ENCODE results near the gene TRPM3. TPM values are rescaled to one million over a fixed set of nuclear protein-coding genes. Genes with fewer than 3 reads are reported as not detected.

The TRPM3 gene
- total and polyA plus RNA-seq, 2 of the 13 experiments (the other 11 are each of a cell fraction or from before 2014, with no cell fraction given), result not detected

DNA sequence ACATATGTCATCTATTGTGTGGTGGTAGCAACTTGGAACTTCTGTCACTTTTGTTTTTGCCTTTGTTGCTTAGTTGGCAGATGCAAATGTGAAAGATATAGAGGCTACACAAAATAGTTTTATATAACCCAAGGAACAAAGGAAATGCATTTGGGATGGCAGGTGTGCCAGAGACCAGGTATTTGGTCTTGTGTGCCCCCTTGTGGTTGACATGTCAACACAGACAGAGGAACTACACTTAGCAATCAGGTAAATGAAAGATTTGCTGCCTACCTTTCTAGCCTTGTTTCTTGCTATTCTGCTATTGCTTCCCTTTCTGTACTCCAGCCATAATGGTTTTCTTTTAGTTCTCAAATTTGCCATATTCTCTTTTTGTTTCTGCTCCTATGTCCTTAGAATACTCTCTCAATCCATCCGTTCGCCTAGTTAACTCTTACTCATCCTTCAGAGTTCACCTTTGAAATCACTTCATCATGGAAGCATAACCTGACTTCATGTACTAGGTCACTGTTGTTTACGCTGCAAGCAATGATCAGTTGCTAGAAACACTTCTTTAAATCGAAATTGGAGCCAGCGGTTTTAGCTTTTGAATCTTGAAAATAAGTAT, 119.5 kb downstream of the TRPM3 start (continued):
- TF ChIP-seq STAG1 (CRISPR knock-in tag; IDR thresholded peaks at IDR 0.05) (peak; percentile 60), MXD4 (CRISPR knock-in tag; IDR thresholded peaks at IDR 0.05) (no peak), TEAD3 (CRISPR knock-in tag; optimal IDR thresholded peaks at IDR 0.05; ENCODE audit: borderline replicate concordance) (peak; percentile 71), ZNF792 (CRISPR knock-in tag; IDR thresholded peaks at IDR 0.05) (no peak), ZNF569 (CRISPR knock-in tag; IDR thresholded peaks at IDR 0.05; ENCODE audit: borderline replicate concordance) (no peak), ZNF530 (CRISPR knock-in tag; IDR thresholded peaks at IDR 0.05; ENCODE audit: low read depth) (no peak), KLF9 (CRISPR knock-in tag; IDR thresholded peaks at IDR 0.05; ENCODE audit: low read depth) (no peak), ZNF776 (CRISPR knock-in tag; IDR thresholded peaks at IDR 0.05) (no peak), ZNF3 (CRISPR knock-in tag; IDR thresholded peaks at IDR 0.05) (no peak)
- TF ChIP-seq, protein P1, sequence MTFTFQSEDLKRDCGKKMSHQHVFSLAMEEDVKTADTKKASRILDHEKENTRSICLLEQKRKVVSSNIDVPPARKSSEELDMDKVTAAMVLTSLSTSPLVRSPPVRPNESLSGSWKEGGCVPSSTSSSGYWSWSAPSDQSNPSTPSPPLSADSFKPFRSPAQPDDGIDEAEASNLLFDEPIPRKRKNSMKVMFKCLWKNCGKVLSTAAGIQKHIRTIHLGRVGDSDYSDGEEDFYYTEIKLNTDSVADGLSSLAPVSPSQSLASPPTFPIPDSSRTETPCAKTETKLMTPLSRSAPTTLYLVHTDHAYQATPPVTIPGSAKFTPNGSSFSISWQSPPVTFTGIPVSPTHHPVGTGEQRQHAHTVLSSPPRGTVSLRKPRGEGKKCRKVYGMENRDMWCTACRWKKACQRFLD (CRISPR knock-in tag; IDR thresholded peaks at IDR 0.05; ENCODE audit: borderline replicate concordance), result no peak

DNA sequence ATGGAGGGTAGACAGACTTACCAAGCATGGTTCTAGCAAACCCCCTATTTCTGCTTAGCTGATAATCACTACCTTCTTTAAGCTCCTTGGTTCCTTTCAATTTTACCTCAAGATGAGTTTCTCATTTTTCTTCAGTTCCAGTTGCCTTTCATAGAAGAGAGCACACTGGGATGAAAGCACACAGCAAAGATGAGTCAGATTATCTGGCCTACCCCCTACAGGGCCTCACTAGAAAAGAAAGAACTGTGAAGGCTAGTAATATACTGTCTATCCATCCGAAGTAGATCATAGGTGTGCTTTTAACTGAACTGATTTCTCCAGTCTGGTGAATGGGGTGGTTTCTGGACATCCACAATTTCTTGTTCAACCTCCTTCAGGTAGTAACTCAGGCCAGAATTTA, 122.5 kb downstream of the TRPM3 start:
- no peaks in the 10 kb centered on the region for H4K20me1 ChIP-seq (ENCODE audit: insufficient read depth, low read length)
- ATAC-seq, result no peak
- no TSS peak for BruUV-seq (replicated peaks)
- H3K4me2 ChIP-seq (ENCODE audit: low read depth, low read length), result no peak overlapping the region
- H3K4me1 ChIP-seq (ENCODE audit: insufficient read depth, low read length), result no peaks in the 10 kb centered on the region
- peaks cover 3% of the 10 kb centered on the region; the same call in 1 of the 2 replicates for H3K9me3 ChIP-seq (ENCODE audit: low read length)
- 0% methylated on average over 1 of the region's 1 CpG for WGBS (ENCODE audit: low lambda C conversion rate)
- CTCF ChIA-PET (ENCODE audit: low intra/inter-chr PET ratio, low total read pairs), result no interaction called here
- no peak for FAIRE-seq
- no peaks in the 10 kb centered on the region for H3K27me3 ChIP-seq (ENCODE audit: control insufficient read depth in 1 of 2, insufficient read depth in 2 of 2, low read length in 2 of 2)
- in situ Hi-C loops (cut with HindIII; ENCODE audit: extremely low pct_ligation_motif_present, low pct_unique_long_range_greater_than_20kb) (no loop called here), intact Hi-C loops (cut with micrococcal nuclease; ENCODE audit: unreplicated experiment) (no loop called here)
- no peaks in the 10 kb centered on the region for H3K36me3 ChIP-seq (replicated peaks in 1 of 2; ENCODE audit: control insufficient read depth in 1 of 2, insufficient read depth in 2 of 2, low read length in 2 of 2)
- POLR2A ChIA-PET, result no interaction called here
- no peaks in the 10 kb centered on the region for H3K79me2 ChIP-seq (ENCODE audit: insufficient read depth, low read length)
- TF ChIP-seq ZNF713 (CRISPR knock-in tag; IDR thresholded peaks at IDR 0.05) (no peak), TBP (CRISPR knock-in tag; IDR thresholded peaks at IDR 0.05) (no peak), NCOA2 (CRISPR knock-in tag; IDR thresholded peaks at IDR 0.05) (no peak), BRD4 (CRISPR knock-in tag; IDR thresholded peaks at IDR 0.05) (no peak)
- TF ChIP-seq, protein P2, sequence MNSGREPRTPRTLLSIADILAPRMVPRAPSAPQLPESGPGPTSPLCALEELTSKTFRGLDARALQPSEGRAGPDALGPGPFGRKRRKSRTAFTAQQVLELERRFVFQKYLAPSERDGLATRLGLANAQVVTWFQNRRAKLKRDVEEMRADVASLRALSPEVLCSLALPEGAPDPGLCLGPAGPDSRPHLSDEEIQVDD (CRISPR knock-in tag; IDR thresholded peaks at IDR 0.05; ENCODE audit: borderline replicate concordance), result no peak
- TF ChIP-seq, protein P3, sequence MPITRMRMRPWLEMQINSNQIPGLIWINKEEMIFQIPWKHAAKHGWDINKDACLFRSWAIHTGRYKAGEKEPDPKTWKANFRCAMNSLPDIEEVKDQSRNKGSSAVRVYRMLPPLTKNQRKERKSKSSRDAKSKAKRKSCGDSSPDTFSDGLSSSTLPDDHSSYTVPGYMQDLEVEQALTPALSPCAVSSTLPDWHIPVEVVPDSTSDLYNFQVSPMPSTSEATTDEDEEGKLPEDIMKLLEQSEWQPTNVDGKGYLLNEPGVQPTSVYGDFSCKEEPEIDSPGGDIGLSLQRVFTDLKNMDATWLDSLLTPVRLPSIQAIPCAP (CRISPR knock-in tag; IDR thresholded peaks at IDR 0.05; ENCODE audit: low read depth), result no peak
- TF ChIP-seq, protein P4, sequence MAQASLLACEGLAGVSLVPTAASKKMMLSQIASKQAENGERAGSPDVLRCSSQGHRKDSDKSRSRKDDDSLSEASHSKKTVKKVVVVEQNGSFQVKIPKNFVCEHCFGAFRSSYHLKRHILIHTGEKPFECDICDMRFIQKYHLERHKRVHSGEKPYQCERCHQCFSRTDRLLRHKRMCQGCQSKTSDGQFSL (CRISPR knock-in tag; IDR thresholded peaks at IDR 0.05), result no peak
- no peak overlapping the region for H3K27ac ChIP-seq (ENCODE audit: extremely low read length, insufficient read depth, low read length)
- no peak overlapping the region for H2AFZ ChIP-seq (ENCODE audit: low read length)
- H3K9ac ChIP-seq (ENCODE audit: insufficient read depth, low read depth, low read length), result no peak overlapping the region
- no peak overlapping the region for H3K4me3 ChIP-seq (replicated peaks in 1 of 3; ENCODE audit: insufficient read depth in 1 of 3, low read depth in 2 of 3, low read length in 3 of 3)
- DNase-seq (ENCODE audit: low spot score), result no peak

All from HepG2 (cell line).